HCT116 (cell line): ENCODE data around the gene TDRD10. TPM values are rescaled to one million over a fixed set of nuclear protein-coding genes. Genes with fewer than 3 reads are reported as not detected.

Source experiments
- ATAC-seq: fragments of 200-7000 bp; cut with Tn5 transposase; 2 replicates; pipeline ENCODE4 v1.9.1; 2020; ENCODE audit warnings: mild to moderate bottlenecking, moderate library complexity
- BruUV-seq: library from RNA; stranded (reverse); fragments of 400-500 nt; replicated peaks from 2 replicates; lab custom pipeline; 2021; lab: Mats Ljungman, UMichigan
- CTCF ChIA-PET: fragments of 300-600 bp; sonication (Branson Sonifier 250); formaldehyde crosslinking; loops from one replicate; lab custom pipeline; 2021; ENCODE audit warnings: antibody characterized with exemption; lab: Charles Lee
- POLR2A ChIA-PET: fragments of 300-600, 350-600 bp; sonication (Branson Sonifier 250); formaldehyde crosslinking; loops from one replicate; lab custom pipeline; 2021; ENCODE audit warnings: antibody characterized with exemption; lab: Charles Lee
- RAD21 ChIA-PET, 2 experiments: fragments of 300-600 bp; sonication (Branson Sonifier 250); formaldehyde crosslinking; loops; one replicate each; lab custom pipeline; 2023; ENCODE audit warnings: low total read pairs in 2 of 2; ENCODE audit not compliant: uncharacterized antibody in 2 of 2, unreplicated experiment in 2 of 2, low non-redundant PET in 1 of 2; lab: Charles Lee
- DNase-seq: peaks from one replicate; pipeline ENCODE4 v3.0.0-alpha.2; 2010; ENCODE audit warnings: low read depth, low spot score
- H2AFZ ChIP-seq: fragments of 200-600 bp; shearing (Covaris generic), sonication (generic); 2 replicates; pipeline ENCODE4 v1.6.1; 2017; ENCODE audit warnings: low read depth, mixed run types, mixed read lengths, antibody characterized with exemption, low read length; ENCODE audit not compliant: poor library complexity, severe bottlenecking
- H3K27ac ChIP-seq: 2 replicates; pipeline ENCODE4 v1.5.1; 2012; ENCODE audit warnings: low read depth, low read length
- H3K27me3 ChIP-seq: fragments of 200-600 bp; sonication (generic); 2 replicates; pipeline ENCODE4 v1.6.1; 2016; ENCODE audit warnings: mixed run types, low read length, mixed read lengths; ENCODE audit not compliant: insufficient read depth
- H3K36me3 ChIP-seq, 2 experiments: fragments of 200-500 bp in 1 of 2; fragments of 200-600 bp in 1 of 2; sonication (Bioruptor generic) in 1 of 2; sonication (generic) in 1 of 2; 2 replicates each; pipeline versions ENCODE4 v1.5.1 to v1.6.1; 2014 to 2016; ENCODE audit warnings: low read length in 2 of 2, inconsistent platforms in 1 of 2, mixed read lengths in 1 of 2, mixed run types in 1 of 2; ENCODE audit not compliant: insufficient read depth in 2 of 2, control insufficient read depth in 1 of 2
- H3K4me1 ChIP-seq, 2 experiments: fragments of 200-600 bp in 1 of 2; sonication (generic) in 1 of 2; 2 replicates each; pipeline versions ENCODE4 v1.5.1 to v1.6.1; 2012 to 2017; ENCODE audit warnings: low read length in 2 of 2, inconsistent platforms in 1 of 2, mild to moderate bottlenecking in 1 of 2, mixed read lengths in 1 of 2, mixed run types in 1 of 2, moderate library complexity in 1 of 2; ENCODE audit not compliant: insufficient read depth in 2 of 2, control insufficient read depth in 1 of 2
- H3K4me2 ChIP-seq: fragments of 200-600 bp; sonication (generic); 2 replicates; pipeline ENCODE4 v1.6.1; 2017; ENCODE audit warnings: mixed run types, low read length, mixed read lengths
- H3K4me3 ChIP-seq, 2 experiments: fragments of 200-600 bp in 1 of 2; sonication (generic) in 1 of 2; replicated peaks in 1 of 2; 2 replicates each; pipeline ENCODE4 v1.5.1; 2011 to 2016; ENCODE audit warnings: low read length in 2 of 2, control low read depth in 1 of 2, low read depth in 1 of 2, mild to moderate bottlenecking in 1 of 2, mixed read lengths in 1 of 2, mixed run types in 1 of 2
- H3K79me2 ChIP-seq: fragments of 200-600 bp; sonication (generic); 2 replicates; pipeline ENCODE4 v1.6.1; 2017; ENCODE audit warnings: mild to moderate bottlenecking, mixed run types, low read length, moderate library complexity, mixed read lengths; ENCODE audit not compliant: insufficient read depth
- H3K9ac ChIP-seq: fragments of 200-600 bp; sonication (generic); 2 replicates; pipeline ENCODE4 v1.6.1; 2016; ENCODE audit warnings: low read length, mixed read lengths
- H3K9me2 ChIP-seq: fragments of 200-600 bp; sonication (generic), shearing (Covaris generic); 2 replicates; pipeline ENCODE4 v1.6.1; 2017; ENCODE audit warnings: mixed run types, mild to moderate bottlenecking, moderate library complexity; ENCODE audit not compliant: insufficient read depth
- H3K9me3 ChIP-seq, 2 experiments: fragments of 200-500 bp in 1 of 2; fragments of 200-600 bp in 1 of 2; sonication (Bioruptor generic) in 1 of 2; sonication (generic) in 1 of 2; 2 replicates each; pipeline ENCODE4 v1.6.1; 2014 to 2017; ENCODE audit warnings: low read length in 2 of 2, mixed read lengths in 2 of 2, inconsistent platforms in 1 of 2, low read depth in 1 of 2, mild to moderate bottlenecking in 1 of 2, mixed run types in 1 of 2, moderate library complexity in 1 of 2; ENCODE audit not compliant: control insufficient read depth in 1 of 2, insufficient read depth in 1 of 2
- H4K20me1 ChIP-seq: fragments of 200-600 bp; sonication (generic), shearing (Covaris generic); 2 replicates; pipeline ENCODE4 v1.6.1; 2017; ENCODE audit warnings: mixed run types, mild to moderate bottlenecking, moderate library complexity; ENCODE audit not compliant: insufficient read depth
- CBX3 ChIP-seq: IDR thresholded peaks from 2 replicates; pipeline ENCODE4 v1.6.1; 2012; ENCODE audit warnings: low read depth
- ELF1 ChIP-seq: IDR thresholded peaks from 2 replicates; pipeline ENCODE4 v1.6.1; 2012; ENCODE audit warnings: low read depth, borderline replicate concordance
- EZH2 ChIP-seq: fragments of 200-600 bp; sonication (generic); IDR thresholded peaks from 2 replicates; pipeline ENCODE4 v1.6.1; 2017; ENCODE audit warnings: antibody characterized with exemption, mixed run types
- RAD21 ChIP-seq: IDR thresholded peaks from 2 replicates; pipeline ENCODE4 v1.6.1; 2012; ENCODE audit warnings: low read depth, mild to moderate bottlenecking
- SIN3A ChIP-seq: IDR thresholded peaks from 2 replicates; pipeline ENCODE4 v1.6.1; 2012; ENCODE audit warnings: low read depth
- SP1 ChIP-seq: IDR thresholded peaks from 2 replicates; pipeline ENCODE4 v1.6.1; 2012; ENCODE audit warnings: low read depth
- SRF ChIP-seq: IDR thresholded peaks from 2 replicates; pipeline ENCODE4 v1.6.1; 2012; ENCODE audit warnings: low read depth
- TCF7L2 ChIP-seq: IDR thresholded peaks from 2 replicates; pipeline ENCODE4 v1.7.0; 2011; ENCODE audit warnings: borderline replicate concordance, inconsistent platforms; ENCODE audit not compliant: insufficient read depth, insufficient read length; ENCODE audit errors: extremely low read depth
- YY1 ChIP-seq: IDR thresholded peaks from 2 replicates; pipeline ENCODE4 v1.6.1; 2011; ENCODE audit warnings: low read length, low read depth, moderate library complexity, mild to moderate bottlenecking; ENCODE audit not compliant: insufficient replicate concordance; ENCODE audit errors: extremely low read depth
- ZNF274 ChIP-seq: fragments of 200-500 bp; sonication (Bioruptor generic); IDR thresholded peaks from 2 replicates; pipeline ENCODE4 v1.6.1; 2014; ENCODE audit warnings: mild to moderate bottlenecking, low read depth, low read length, inconsistent platforms
- intact Hi-C: fragments of 100-400 bp; cut with micrococcal nuclease; formaldehyde crosslinking; loops from 2 replicates; pipeline ENCODE4 v1.10.0; 2022
- total RNA-seq: library from RNA; stranded (reverse); gene quantifications from one replicate; pipeline ENCODE4 v1.2.1, GENCODE V29; 2021; ENCODE audit not compliant: unreplicated experiment
- TF ChIP-seq, protein P1 (sequence below): IDR thresholded peaks from 2 replicates; pipeline ENCODE4 v1.6.1; 2011; ENCODE audit warnings: mild to moderate bottlenecking, low read length, moderate library complexity; ENCODE audit not compliant: insufficient replicate concordance; ENCODE audit errors: extremely low read depth
- TF ChIP-seq, protein P2 (sequence below): IDR thresholded peaks from 2 replicates; pipeline ENCODE4 v1.6.1; 2012
- TF ChIP-seq, protein P3 (sequence below), 3 experiments: fragments of 200-600 bp in 1 of 3; sonication (generic) in 1 of 3; IDR thresholded peaks in 2 of 3; conservative IDR thresholded peaks in 1 of 3; 2 replicates each; pipeline ENCODE4 v1.5.1; 2012 to 2017; ENCODE audit warnings: low read depth in 2 of 3, low read length in 2 of 3, antibody characterized with exemption in 1 of 3, borderline replicate concordance in 1 of 3, control low read depth in 1 of 3, mild to moderate bottlenecking in 1 of 3, mixed read lengths in 1 of 3, mixed run types in 1 of 3, moderate library complexity in 1 of 3; ENCODE audit not compliant: insufficient read depth in 1 of 3
- TF ChIP-seq, protein P4 (sequence below): IDR thresholded peaks from 2 replicates; pipeline ENCODE4 v1.6.1; 2012

Gene TDRD10
- total RNA-seq, 1 experiment from 2014 or later: not detected

DNA sequence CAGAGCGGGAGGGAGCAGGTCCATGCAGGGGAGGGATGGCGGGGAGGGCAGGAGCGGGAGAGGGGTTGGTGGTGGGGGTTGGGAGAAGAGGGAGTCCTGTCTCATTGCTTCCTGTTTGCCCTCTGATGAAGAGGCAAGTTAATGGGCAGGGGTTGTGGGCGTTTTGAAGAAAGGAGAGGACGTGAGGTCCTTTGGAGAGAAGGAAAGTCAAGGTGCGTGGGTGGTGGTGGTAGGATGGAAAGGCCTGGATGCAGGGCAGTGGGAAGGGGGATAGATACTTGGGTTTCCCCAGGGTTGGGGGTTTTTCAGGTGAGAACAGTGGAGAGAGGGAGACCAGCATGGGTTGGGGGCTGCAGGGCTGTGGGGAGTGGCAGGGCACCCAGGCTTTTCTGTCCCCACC, 39.2 kb downstream of the TDRD10 start (continued):
- TF ChIP-seq, protein P1, sequence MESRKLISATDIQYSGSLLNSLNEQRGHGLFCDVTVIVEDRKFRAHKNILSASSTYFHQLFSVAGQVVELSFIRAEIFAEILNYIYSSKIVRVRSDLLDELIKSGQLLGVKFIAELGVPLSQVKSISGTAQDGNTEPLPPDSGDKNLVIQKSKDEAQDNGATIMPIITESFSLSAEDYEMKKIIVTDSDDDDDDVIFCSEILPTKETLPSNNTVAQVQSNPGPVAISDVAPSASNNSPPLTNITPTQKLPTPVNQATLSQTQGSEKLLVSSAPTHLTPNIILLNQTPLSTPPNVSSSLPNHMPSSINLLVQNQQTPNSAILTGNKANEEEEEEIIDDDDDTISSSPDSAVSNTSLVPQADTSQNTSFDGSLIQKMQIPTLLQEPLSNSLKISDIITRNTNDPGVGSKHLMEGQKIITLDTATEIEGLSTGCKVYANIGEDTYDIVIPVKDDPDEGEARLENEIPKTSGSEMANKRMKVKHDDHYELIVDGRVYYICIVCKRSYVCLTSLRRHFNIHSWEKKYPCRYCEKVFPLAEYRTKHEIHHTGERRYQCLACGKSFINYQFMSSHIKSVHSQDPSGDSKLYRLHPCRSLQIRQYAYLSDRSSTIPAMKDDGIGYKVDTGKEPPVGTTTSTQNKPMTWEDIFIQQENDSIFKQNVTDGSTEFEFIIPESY: no peak

DNA sequence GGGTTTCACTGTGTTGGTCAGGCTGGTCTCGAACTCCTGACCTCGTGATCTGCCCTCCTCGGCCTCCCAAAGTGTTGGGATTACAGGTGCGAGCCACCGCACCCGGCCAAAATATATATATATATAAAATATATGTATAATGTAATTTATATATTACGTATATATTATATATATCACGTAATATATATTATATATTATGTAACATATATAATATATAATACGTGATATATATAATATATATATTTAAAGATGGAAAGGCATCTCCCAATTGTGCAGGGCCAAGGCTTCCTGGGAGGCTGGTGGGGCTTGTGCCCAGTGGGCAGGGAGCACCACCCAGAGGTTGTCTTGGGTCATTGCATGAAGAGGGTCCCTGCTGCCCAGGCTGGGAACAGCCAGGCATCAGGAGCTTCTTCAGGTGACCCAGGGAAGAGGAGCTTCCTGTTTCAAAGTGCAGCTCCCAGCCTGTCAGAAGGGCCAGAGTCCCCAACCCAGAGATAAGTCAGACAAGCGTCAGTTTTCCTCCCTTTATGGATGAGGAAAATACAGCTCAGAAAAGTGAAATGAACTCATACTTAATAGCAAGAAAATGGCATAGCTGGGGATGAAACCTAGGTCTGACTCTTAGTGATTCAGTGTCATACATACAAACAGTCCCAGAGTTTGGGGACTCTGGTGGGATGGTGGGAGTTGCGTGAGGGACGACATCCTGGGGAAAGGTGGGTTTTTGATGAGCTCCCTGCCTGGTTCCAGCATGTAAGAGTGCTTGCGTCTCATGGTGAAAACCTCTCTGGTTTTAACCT, 44.4 kb downstream of the TDRD10 start:
- no peak overlapping the region for H2AFZ ChIP-seq
- BruUV-seq: no TSS peak
- POLR2A ChIA-PET: interaction anchor here (0.6 to 0.7 kb wide), 2 partner anchors 324 to 793 kb away, joined by 3 to 5 read pairs; partner anchors contain the start of gene KCNN3
- no peaks in the 10 kb centered on the region for H3K79me2 ChIP-seq
- ATAC-seq (peak; percentile 98), DNase-seq (peak; percentile 63)
- H4K20me1 ChIP-seq: no peaks in the 10 kb centered on the region
- no peak overlapping the region for H3K4me2 ChIP-seq
- H3K9ac ChIP-seq: no peak overlapping the region
- intact Hi-C loops: loop anchor here (1.0 to 10.0 kb wide), 4 partner anchors 66 to 362 kb away; partner anchors contain the start of genes AQP10 and ATP8B2
- H3K9me2 ChIP-seq: no peaks in the 10 kb centered on the region
- H3K4me1 ChIP-seq: peaks cover 0 to 10% of the 10 kb centered on the region in 2 experiments; a peak in 2 of 4 replicates
- H3K27me3 ChIP-seq: 0 out of 2 replicates have a peak, but pooled peaks cover 4% of the 10 kb centered on the region
- H3K4me3 ChIP-seq: no peak overlapping the region
- no peak overlapping the region for H3K27ac ChIP-seq
- CTCF ChIA-PET: interaction anchor here (0.6 to 2.8 kb wide), 26 partner anchors 9 to 538 kb away, joined by 3 to 62 read pairs (median 4); partner anchors contain the start of genes ATP8B2, IL6R, PBXIP1 and UBE2Q1
- RAD21 ChIA-PET: interaction anchor here (0.6 to 1.7 kb wide), 11 partner anchors 9 to 223 kb away, joined by 3 to 13 read pairs (median 4); no protein-coding TSS in a partner anchor
- peaks cover 20 to 25% of the 10 kb centered on the region in 2 experiments; a peak in 3 of 4 replicates for H3K36me3 ChIP-seq
- H3K9me3 ChIP-seq: no peaks in the 10 kb centered on the region
- no peak for TF ChIP-seq SIN3A
- TF ChIP-seq, protein P2, sequence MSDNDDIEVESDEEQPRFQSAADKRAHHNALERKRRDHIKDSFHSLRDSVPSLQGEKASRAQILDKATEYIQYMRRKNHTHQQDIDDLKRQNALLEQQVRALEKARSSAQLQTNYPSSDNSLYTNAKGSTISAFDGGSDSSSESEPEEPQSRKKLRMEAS: no peak
- no peak for TF ChIP-seq EZH2
- no peak for TF ChIP-seq SRF
- TF ChIP-seq, protein P3, sequence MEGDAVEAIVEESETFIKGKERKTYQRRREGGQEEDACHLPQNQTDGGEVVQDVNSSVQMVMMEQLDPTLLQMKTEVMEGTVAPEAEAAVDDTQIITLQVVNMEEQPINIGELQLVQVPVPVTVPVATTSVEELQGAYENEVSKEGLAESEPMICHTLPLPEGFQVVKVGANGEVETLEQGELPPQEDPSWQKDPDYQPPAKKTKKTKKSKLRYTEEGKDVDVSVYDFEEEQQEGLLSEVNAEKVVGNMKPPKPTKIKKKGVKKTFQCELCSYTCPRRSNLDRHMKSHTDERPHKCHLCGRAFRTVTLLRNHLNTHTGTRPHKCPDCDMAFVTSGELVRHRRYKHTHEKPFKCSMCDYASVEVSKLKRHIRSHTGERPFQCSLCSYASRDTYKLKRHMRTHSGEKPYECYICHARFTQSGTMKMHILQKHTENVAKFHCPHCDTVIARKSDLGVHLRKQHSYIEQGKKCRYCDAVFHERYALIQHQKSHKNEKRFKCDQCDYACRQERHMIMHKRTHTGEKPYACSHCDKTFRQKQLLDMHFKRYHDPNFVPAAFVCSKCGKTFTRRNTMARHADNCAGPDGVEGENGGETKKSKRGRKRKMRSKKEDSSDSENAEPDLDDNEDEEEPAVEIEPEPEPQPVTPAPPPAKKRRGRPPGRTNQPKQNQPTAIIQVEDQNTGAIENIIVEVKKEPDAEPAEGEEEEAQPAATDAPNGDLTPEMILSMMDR (IDR thresholded peaks at IDR 0.05 in 2 of 3, conservative IDR thresholded peaks at IDR 0.05 in 1 of 3; ENCODE audit: borderline replicate concordance in 1 of 3, insufficient read depth in 1 of 3, low read depth in 2 of 3, low read length in 2 of 3): peak; percentile 67 to 92 (median 88)
- TF ChIP-seq SP1: no peak
- TF ChIP-seq TCF7L2: no peak
- TF ChIP-seq, protein P4, sequence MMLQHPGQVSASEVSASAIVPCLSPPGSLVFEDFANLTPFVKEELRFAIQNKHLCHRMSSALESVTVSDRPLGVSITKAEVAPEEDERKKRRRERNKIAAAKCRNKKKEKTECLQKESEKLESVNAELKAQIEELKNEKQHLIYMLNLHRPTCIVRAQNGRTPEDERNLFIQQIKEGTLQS: no peak
- TF ChIP-seq ZNF274: no peak
- TF ChIP-seq CBX3: no peak
- TF ChIP-seq RAD21: peak; percentile 94
- TF ChIP-seq YY1: peak; percentile 31
- no peak for TF ChIP-seq ELF1
